Mesendoderm (in vitro differentiated cells): ENCODE measurements around the gene PRSS50.

Experiments
- DNase-seq: peaks from one replicate; pipeline ENCODE4 v3.0.0; 2013
- H2AK5ac ChIP-seq: 2 replicates; pipeline ENCODE4 v1.6.1; 2013; ENCODE audit warnings: low read length, inconsistent platforms
- H2BK120ac ChIP-seq: 2 replicates; pipeline ENCODE4 v1.6.1; 2013; ENCODE audit warnings: low read depth, mild to moderate bottlenecking, low read length, moderate library complexity, mixed read lengths
- H2BK15ac ChIP-seq: replicated peaks from 2 replicates; pipeline ENCODE4 v1.6.1; 2013; ENCODE audit warnings: low read depth, mild to moderate bottlenecking, moderate library complexity
- H2BK5ac ChIP-seq: 2 replicates; pipeline ENCODE4 v1.6.1; 2013; ENCODE audit warnings: low read length, inconsistent platforms
- H3K18ac ChIP-seq: 2 replicates; pipeline ENCODE4 v1.6.1; 2013; ENCODE audit warnings: mild to moderate bottlenecking, low read length, mixed read lengths
- H3K23ac ChIP-seq: one replicate; pipeline ENCODE4 v1.6.1; 2013; ENCODE audit warnings: low read length
- H3K27ac ChIP-seq: 2 replicates; pipeline ENCODE4 v1.5.1; 2013; ENCODE audit warnings: low read depth, mild to moderate bottlenecking, inconsistent platforms, low read length, moderate library complexity
- H3K27me3 ChIP-seq: 2 replicates; pipeline ENCODE4 v1.6.1; 2013; ENCODE audit warnings: low read length, control low read depth, mild to moderate bottlenecking, inconsistent platforms; ENCODE audit not compliant: insufficient read depth, poor library complexity
- H3K36me3 ChIP-seq: 2 replicates; pipeline ENCODE4 v1.6.1; 2013; ENCODE audit warnings: low read length, inconsistent platforms; ENCODE audit not compliant: control insufficient read depth, insufficient read depth
- H3K4ac ChIP-seq: one replicate; pipeline ENCODE4 v1.6.1; 2013; ENCODE audit warnings: low read depth, mild to moderate bottlenecking, low read length, moderate library complexity
- H3K4me1 ChIP-seq: 2 replicates; pipeline ENCODE4 v1.6.1; 2013; ENCODE audit warnings: low read depth, low read length, inconsistent platforms; ENCODE audit not compliant: control insufficient read depth
- H3K4me2 ChIP-seq: 2 replicates; pipeline ENCODE4 v1.6.1; 2013; ENCODE audit warnings: low read length
- H3K4me3 ChIP-seq: 2 replicates; pipeline ENCODE4 v1.5.1; 2013; ENCODE audit warnings: mild to moderate bottlenecking, low read length
- H3K56ac ChIP-seq: one replicate; pipeline ENCODE4 v1.6.1; 2013; ENCODE audit warnings: low read length
- H3K79me1 ChIP-seq: 2 replicates; pipeline ENCODE4 v1.6.1; 2013; ENCODE audit warnings: low read length, inconsistent platforms
- H3K79me2 ChIP-seq: 2 replicates; pipeline ENCODE4 v1.6.1; 2013; ENCODE audit warnings: mild to moderate bottlenecking, low read length; ENCODE audit not compliant: control insufficient read depth, insufficient read depth
- H3K9ac ChIP-seq: 2 replicates; pipeline ENCODE4 v1.6.1; 2013; ENCODE audit warnings: low read length, inconsistent platforms
- H4K5ac ChIP-seq: one replicate; pipeline ENCODE4 v1.6.1; 2013; ENCODE audit warnings: low read length
- H4K8ac ChIP-seq: one replicate; pipeline ENCODE4 v1.6.1; 2013; ENCODE audit warnings: low read depth, mild to moderate bottlenecking, control low read depth, low read length, moderate library complexity
- WGBS: extraction: QIAGEN DNeasy Blood & Tissue Kit; methylation state at CpG from one replicate; pipeline ENCODE4 v1.1.7; 2013; ENCODE audit warnings: low lambda C conversion rate, missing lambda C conversion rate; ENCODE audit not compliant: insufficient coverage; ENCODE audit errors: extremely low coverage; 5-methylcytosine and 5-hydroxymethylcytosine counted together

The PRSS50 gene

GRCh38 chr3:46712191-46713049, 5.2 kb downstream of the PRSS50 start:
- Histone ChIP-seq H3K18ac (no peak overlapping the region), H4K8ac (no peak overlapping the region), H3K27me3 (no peaks in the 10 kb centered on the region), H3K27ac (no peak overlapping the region), H4K5ac (no peak overlapping the region), H3K79me2 (no peaks in the 10 kb centered on the region), H3K4me1 (no peaks in the 10 kb centered on the region), H3K9ac (no peak overlapping the region), H2BK5ac (no peak overlapping the region), H3K56ac (no peak overlapping the region), H2AK5ac (no peak overlapping the region), H3K4ac (no peak overlapping the region), H2BK120ac (no peak overlapping the region), H3K36me3 (no peaks in the 10 kb centered on the region), H3K4me3 (no peak overlapping the region), H3K4me2 (no peak overlapping the region), H2BK15ac (no peak overlapping the region), H3K23ac (no peak overlapping the region), H3K79me1 (no peaks in the 10 kb centered on the region)
- DNase-seq = no peak
- WGBS = no CpG with 5 or more reads among the region's 13 CpGs

- Histone ChIP-seq H3K36me3 (no peaks in the 10 kb centered on the region), H3K9ac (no peak overlapping the region), H3K4me1 (no peaks in the 10 kb centered on the region), H3K56ac (no peak overlapping the region), H4K5ac (no peak overlapping the region), H3K4me2 (no peak overlapping the region), H3K79me1 (no peaks in the 10 kb centered on the region), H3K27ac (no peak overlapping the region), H4K8ac (no peak overlapping the region), H3K4ac (no peak overlapping the region), H3K23ac (no peak overlapping the region), H2BK15ac (no peak overlapping the region), H2BK120ac (no peak overlapping the region), H3K79me2 (no peaks in the 10 kb centered on the region), H2BK5ac (no peak overlapping the region), H3K18ac (no peak overlapping the region), H3K4me3 (no peak overlapping the region), H2AK5ac (no peak overlapping the region), H3K27me3 (no peaks in the 10 kb centered on the region)
- no peak for DNase-seq
- whole genome bisulfite sequencing = no CpG with 5 or more reads among the region's 7 CpGs
Observed at GRCh38 chr3:46711760-46712159, 5.9 kb downstream of the PRSS50 start.

GRCh38 chr3:46711305-46711704, 6.4 kb downstream of the PRSS50 start:
- Histone ChIP-seq H2BK5ac (no peak overlapping the region), H3K4me2 (no peak overlapping the region), H3K27me3 (no peaks in the 10 kb centered on the region), H3K79me1 (no peaks in the 10 kb centered on the region), H2BK15ac (no peak overlapping the region), H4K5ac (no peak overlapping the region), H2BK120ac (no peak overlapping the region), H4K8ac (no peak overlapping the region), H3K9ac (no peak overlapping the region), H3K4me3 (no peak overlapping the region), H3K4me1 (peaks cover 1% of the 10 kb centered on the region), H3K18ac (no peak overlapping the region), H3K23ac (no peak overlapping the region), H3K4ac (no peak overlapping the region), H2AK5ac (no peak overlapping the region), H3K56ac (no peak overlapping the region), H3K79me2 (no peaks in the 10 kb centered on the region), H3K27ac (no peak overlapping the region), H3K36me3 (no peaks in the 10 kb centered on the region)
- WGBS = no CpG with 5 or more reads among the region's 2 CpGs
- DNase-seq = no peak

GRCh38 chr3:46710671-46711295, 6.9 kb downstream of the PRSS50 start:
- Histone ChIP-seq H3K18ac (no peak overlapping the region), H3K4me1 (peaks cover 1% of the 10 kb centered on the region), H2BK120ac (no peak overlapping the region), H3K36me3 (no peaks in the 10 kb centered on the region), H3K27me3 (no peaks in the 10 kb centered on the region), H3K23ac (no peak overlapping the region), H3K56ac (no peak overlapping the region), H3K4ac (no peak overlapping the region), H2AK5ac (no peak overlapping the region), H4K8ac (no peak overlapping the region), H2BK5ac (no peak overlapping the region), H3K79me2 (no peaks in the 10 kb centered on the region), H3K9ac (no peak overlapping the region), H4K5ac (no peak overlapping the region), H3K79me1 (no peaks in the 10 kb centered on the region), H3K27ac (no peak overlapping the region), H2BK15ac (no peak overlapping the region), H3K4me3 (no peak overlapping the region), H3K4me2 (no peak overlapping the region)
- no CpG with 5 or more reads among the region's 6 CpGs for WGBS
- no peak for DNase-seq

- Histone ChIP-seq H3K4me3 (no peak overlapping the region), H2BK15ac (no peak overlapping the region), H3K56ac (no peak overlapping the region), H3K4me1 (peaks cover 1% of the 10 kb centered on the region), H4K8ac (no peak overlapping the region), H2AK5ac (no peak overlapping the region), H3K27me3 (no peaks in the 10 kb centered on the region), H3K27ac (no peak overlapping the region), H3K4me2 (no peak overlapping the region), H3K9ac (no peak overlapping the region), H2BK120ac (no peak overlapping the region), H3K23ac (no peak overlapping the region), H3K79me1 (no peaks in the 10 kb centered on the region), H2BK5ac (no peak overlapping the region), H3K79me2 (no peaks in the 10 kb centered on the region), H4K5ac (no peak overlapping the region), H3K4ac (no peak overlapping the region), H3K36me3 (no peaks in the 10 kb centered on the region), H3K18ac (no peak overlapping the region)
- no CpG with 5 or more reads among the region's 7 CpGs for WGBS
- DNase-seq = no peak
Observed at GRCh38 chr3:46710229-46710628, 7.4 kb downstream of the PRSS50 start.
